Measurements from ENCODE around the gene CYTH3.
"Not testable (repeated sequence)": the region's sequence is repeated elsewhere in the genome, so short reads cannot be mapped to it uniquely, and the experiment has no call there.

Gene CYTH3

DNA sequence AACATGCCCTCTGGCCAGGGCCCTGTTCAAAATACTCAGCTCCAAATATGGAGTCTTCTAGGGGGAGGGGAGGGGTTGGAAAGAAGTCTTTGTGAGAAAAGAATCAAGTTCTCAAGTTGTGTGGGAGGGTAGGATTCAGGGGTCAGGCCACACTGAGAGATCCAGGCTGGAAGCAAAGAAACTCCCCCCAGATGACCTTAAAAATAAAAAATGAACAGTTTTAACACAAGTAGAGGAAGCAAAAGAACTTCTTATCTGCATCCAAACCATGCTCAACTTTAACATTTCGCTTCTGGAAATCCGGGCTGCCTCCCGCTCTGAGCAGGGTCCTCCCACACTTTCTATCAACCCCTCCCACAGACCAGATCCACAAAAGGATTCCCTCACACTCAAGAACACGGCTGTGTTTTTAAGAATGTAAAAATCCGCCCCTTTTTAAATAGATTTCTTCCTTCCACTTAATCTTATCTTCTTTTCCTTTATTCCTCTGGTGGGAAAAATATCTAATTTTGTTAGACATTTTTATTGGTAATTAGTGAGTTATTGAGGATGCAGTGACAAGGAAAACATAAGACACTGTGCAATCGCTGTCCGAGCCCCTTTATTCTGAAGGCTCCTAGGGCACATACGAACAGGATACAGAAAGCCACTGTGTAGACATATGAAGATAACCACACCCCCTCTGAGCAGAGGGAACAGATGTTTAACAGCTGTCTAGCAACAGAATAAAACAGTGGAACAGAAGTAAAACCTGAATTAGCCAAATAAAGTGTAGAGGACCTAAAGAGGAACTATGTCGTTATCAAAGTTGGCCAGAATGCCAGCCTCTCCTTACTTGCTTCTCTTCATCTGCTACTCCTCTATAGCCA, 43.8 kb downstream of the CYTH3 start:
- no peak for DNase-seq

DNA sequence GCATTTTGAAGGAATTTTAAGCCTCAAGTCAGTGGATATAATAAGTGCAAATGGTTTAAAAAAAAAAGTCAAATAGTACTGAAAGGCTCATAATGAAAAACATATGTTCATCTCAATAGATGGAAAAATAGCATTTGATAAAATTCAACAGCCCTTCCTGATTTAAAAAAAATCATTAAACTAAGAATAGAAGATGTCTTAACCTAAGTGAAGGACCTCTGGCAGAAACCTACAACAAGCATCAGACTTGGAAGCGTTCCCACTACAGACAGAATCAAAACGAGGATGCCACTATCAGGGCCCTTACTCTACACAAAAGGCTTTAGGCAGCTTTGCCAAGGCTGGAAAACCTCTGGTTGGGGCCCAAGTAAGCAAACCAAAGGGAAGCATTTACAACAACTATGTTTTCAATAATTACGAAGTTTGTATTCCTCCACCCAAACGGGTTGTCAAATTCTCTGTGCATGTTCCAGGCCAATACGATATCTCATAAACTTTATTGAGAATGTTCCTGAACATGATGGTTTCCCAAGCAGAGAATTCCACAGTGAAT, 45.1 kb downstream of the CYTH3 start:
- no peak for DNase-seq

DNA sequence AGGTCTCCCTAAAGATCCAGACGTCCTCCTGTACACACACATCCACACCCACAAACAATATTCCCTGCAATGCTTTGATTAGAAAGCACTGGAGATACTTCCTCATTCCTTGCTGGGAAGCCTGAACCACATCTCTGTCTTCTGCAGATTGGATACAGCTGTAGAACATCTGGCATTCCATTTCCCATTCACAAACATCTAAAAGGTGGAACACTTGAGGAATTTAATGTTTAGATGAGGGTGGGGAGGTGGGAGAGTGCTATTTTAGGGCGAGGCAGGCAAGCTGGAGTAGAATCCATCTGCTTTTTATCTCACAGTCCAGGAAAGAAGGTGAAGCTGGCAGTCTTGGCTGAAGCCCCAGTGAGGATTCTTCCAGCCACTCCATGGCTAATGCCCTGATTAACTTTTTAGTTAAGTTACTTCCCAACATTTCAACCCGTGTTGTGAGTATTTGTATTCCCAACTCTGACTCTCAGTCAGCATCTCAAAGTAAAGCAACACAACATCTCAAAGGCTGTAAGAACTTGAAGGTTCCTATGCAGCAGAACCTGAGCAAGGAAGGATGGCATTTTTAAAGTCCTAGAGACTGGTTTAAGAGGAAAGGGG, 46.1 kb downstream of the CYTH3 start:
- no peak for DNase-seq

DNA sequence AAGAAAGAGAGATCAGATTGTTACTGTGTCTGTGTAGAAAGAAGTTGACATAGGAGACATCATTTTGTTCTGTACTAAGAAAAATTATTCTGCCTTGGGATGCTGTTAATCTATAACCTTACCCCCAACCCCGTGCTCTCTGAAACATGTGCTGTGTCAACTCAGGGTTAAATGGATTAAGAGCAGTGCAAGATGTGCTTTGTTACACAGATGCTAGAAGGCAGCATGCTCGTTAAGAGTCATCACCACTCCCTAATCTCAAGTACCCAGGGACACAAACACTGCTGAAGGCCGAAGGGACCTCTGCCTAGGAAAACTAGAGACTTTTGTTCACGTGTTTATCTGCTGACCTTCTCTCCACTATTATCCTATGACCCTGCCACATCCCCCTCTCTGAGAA, 49.0 kb downstream of the CYTH3 start:
- DNase-seq, result not testable (repeated sequence)

DNA sequence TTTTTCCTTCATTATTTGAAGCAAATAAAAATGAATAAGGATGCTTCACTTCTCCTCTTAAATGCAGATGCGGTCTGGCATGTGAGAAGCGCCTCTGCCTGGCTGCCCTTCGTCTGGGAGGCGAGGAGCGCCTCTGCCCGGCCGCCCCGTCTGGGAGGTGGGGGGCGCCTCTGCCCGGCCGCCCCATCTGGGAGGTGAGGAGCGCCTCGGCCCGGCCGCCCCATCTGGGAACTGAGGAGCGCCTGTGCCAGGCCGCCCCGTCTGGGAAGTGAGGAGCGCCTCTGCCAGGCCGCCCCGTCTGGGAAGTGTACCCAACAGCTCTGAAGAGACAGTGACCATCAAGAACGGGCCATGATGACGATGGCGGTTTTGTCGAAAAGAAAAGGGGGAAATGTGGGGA, 49.4 kb downstream of the CYTH3 start:
- DNase-seq, result not testable (repeated sequence)

DNA sequence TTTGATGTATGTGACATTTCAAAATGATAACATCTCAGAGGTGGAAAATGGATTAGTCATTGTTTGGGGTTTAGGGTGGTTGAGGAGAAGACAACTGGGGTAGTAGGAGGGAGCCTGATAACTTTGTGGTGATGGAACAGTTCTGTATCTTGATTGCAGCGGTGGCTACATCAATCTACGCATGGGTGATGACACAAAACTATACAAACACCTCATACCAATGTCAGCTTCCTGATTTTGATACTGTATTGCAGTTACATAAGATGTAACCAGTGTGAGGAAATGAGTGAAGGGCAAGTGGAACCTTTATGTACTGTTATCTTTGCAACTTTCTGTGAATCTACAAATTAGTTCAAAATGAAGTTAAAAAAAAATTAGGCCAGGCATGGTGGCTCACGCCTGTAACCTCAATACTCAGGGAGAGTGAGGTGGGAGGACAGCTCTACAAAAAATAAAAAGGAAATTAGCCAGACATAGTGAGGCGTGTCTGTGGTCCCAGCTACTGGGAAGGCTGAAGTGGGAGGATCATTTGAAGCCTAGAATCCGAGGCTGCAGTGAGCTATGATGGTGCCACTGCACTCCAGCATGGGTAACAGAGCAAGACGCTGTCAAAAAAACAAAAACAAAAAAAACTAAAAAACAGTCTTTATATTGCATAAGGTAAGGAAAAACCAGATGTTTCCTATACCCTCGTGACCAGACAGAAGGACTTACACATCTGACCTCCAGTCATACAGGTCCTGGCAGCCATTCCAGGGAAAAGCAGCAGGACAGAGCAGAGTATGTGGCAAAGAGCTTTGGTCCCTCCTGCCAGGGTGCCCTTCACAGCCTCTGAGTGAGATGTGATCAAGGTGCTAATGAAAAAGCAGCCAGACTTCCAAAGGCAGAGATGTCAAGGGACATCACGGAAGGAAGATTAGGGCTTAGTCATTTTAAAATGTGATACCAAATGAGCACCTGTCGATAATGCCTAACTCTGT, 50.8 kb downstream of the CYTH3 start:
- no peak for DNase-seq

DNA sequence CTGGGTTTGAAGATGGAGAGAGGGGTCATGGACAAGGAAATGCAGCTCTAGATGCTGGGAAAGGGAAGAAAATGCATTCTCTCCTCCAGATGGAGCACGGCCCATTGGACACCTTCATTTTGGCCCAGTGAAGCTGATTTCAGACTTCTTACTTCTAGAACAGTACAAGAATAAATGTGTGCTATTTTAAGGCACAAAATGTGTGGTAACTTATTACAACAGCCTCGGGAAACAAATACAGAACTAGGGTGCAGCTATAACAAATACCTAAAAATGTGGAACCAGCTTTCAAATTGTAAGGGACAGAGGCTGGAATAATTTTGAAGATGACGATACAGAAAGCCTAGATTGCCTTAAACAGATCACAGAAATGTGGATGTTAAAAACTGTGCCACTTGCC, 54.1 kb downstream of the CYTH3 start:
- no peak for DNase-seq

DNA sequence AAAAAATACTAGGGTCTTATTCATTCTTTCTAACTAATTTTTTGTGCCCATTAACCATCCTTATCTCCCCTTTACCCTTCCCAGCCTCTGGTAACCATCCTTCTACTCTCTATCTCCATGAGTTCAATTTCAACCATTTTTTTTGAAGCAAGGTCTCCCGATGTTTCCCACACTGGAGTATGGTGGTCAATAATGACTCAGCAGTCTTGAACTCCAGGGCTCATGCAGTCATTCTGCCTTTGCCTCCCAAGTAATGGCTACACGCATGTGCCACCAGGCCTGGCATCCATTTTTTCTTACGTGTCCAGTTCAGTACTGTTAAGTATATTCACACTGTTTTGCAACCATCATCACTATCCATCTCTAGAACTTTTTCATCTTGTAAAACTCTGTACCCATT, 60.4 kb downstream of the CYTH3 start:
- DNase-seq, result no peak

DNA sequence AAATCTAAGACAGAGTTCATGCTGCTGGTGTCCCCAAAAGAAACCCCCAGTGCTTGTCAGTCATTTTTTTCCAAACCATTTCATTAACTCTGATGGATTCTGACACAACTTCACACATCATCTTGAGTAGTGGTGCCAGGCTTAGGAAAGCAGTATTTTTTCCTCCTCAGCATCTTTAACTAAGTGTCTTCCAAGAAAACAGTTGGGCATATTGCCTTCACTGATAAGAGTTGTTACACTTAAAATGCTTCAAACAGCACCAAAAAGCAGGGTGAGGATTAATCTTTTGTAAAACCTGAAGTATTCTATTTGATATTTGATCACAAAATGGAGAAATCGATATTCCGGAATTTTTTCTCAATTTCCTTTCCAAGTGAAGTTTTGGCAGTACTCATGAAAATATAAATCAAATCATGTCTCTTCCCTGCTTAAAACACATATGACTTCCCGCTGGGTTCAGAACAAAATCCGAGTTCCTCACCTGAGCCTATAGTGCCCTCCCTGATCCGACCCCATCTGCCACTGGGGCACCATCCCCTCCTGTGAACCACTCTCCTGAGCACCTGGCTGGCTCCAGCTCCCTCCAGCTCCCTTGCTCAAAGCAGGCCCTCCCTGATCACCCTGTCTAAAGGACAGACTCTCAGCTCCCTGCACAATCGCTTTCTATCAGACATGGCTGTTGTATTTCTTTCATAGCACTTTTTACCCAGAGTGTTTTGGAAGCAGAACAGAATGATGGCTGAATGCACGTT, 61.6 kb downstream of the CYTH3 start:
- no peak for DNase-seq

DNA sequence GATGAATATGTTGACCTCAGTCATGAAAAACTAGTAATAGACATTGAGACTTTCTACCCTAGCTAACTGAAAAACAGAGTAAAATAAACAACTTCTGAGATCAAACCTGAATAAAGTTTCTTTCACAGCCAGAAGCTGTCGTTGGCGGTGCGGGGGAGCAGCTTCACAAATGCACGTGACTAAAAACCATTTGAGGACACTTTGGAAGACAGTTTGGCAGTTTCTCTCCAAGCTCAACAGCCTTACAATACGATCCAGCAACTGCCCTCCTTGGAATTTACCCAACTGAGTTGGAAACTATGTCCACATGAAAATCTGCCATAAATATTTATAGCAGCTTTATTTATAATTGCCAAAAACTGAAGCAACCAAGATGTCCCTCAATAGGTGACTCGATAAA, 63.1 kb downstream of the CYTH3 start:
- DNase-seq, result no peak

DNA sequence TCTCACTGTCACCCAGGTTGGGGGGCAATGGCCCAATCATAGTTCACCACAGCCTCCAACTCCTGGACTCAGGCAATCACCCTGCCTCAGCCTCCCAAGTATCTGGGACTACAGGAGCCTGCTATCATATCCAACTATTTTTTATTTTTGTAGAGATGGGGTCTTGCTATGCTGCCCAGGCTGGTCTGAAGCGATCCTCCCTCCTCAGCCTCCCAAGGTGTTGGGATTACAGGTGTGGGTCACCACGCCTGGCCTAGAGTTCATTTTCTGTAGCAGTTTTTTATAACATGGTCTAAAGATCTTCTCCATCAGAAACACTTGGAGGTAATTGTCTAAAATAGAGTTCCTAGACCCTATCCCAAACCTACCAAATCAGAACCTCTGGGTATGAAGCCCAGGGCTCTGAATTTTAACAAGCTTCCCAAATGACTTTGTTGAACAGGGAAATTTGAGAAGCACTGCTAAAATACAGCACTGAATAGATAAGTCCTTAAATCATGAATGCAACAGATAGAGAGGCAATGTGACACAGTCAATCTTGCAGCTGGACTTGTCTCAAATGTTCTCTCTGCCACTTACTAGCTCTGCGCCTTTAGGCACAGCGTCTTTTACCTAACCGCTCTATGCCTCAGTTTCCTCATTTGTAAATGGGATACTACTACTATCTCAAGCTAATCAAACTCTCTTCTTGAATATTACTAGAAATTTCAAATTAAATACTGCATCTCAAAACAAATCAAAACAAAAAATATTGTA, 63.7 kb downstream of the CYTH3 start:
- no peak for DNase-seq

DNA sequence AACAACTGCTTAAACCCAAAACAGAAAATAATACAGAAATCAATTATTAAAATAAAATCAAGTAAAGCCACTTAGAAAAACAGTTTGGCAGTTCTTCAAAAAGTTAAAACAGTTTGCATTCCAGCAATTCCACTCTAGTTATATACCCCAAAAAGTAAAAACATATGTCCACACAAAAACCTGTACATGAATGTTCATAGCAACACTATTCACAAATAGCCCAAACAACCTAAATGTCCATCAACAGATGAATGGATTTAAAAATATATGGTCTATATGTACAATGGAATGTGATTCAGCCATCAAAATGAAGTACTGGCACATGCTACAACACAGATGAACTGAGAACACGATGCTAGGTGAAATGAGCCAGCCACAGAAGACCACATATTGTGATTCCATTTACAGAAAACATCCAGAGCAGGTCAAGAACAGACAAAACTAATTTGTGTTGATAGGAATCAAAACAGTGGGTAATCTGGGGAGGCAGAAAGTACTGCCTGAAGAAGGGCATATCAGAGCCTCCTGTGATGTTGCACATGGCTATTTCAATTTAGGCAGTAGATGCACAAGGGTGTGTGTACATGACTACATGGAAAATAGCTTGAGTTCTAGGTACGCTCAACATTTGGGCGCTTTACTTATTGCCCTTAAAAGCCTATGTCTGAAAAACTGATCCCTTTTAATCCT, 66.3 kb downstream of the CYTH3 start:
- no peak for DNase-seq

DNA sequence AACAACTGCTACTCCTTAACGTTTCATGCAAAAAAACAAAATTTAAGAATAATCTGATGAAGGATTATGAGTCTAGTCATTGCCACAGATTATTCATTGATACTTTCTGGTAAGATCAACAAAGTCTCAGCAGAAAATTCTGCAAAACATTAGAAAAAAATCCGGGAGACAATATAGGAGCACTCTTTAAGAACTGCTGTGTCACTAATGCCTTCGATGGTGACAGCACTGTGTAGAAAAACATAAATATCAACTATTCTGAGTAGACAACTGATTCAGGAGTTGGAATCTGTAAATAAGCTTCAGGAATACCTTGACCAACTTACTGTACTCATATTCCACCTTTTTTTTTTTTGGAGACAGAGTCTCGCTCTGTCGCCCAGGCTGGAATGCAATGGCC, 69.0 kb downstream of the CYTH3 start:
- no peak for DNase-seq

DNA sequence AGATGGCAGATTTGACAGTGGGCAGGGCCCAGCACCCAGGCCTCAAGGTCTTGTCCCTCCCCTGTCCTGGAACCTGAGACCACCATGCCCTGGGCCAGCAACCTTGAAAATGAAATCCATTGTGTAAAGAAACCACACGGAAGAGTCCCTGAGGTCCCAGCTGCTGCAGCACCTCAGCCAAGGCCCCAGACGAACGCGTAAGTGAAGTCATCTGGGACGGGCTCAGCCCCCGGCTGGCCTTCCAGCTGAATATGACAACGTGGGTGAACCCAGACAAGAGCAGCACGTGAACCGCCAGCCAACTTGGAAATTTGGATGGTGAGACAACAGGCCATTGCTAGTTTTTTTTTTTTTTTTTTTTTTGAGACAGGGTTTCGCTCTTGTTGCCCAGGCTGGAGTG, 70.3 kb downstream of the CYTH3 start:
- DNase-seq, result no peak

DNA sequence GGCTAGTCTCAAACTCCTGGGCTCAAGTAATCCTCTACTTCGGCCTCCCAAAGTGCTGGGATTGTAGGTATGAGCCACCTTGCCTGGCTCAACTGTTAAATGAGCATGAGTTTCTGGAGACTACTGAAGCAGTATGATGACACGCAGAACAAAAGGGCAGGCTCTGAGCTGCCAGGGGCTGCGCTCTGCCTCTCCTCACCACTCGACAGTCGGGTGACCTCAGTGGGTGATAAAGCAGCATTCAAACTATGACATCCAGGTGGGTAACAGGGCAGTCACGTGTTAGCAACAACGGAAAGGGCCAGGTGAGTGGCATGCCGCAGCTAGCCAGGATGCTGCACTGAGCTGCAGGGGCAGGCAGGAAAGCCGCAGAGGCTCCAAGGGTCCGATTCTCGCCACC, 71.5 kb downstream of the CYTH3 start:
- DNase-seq, result no peak

DNA sequence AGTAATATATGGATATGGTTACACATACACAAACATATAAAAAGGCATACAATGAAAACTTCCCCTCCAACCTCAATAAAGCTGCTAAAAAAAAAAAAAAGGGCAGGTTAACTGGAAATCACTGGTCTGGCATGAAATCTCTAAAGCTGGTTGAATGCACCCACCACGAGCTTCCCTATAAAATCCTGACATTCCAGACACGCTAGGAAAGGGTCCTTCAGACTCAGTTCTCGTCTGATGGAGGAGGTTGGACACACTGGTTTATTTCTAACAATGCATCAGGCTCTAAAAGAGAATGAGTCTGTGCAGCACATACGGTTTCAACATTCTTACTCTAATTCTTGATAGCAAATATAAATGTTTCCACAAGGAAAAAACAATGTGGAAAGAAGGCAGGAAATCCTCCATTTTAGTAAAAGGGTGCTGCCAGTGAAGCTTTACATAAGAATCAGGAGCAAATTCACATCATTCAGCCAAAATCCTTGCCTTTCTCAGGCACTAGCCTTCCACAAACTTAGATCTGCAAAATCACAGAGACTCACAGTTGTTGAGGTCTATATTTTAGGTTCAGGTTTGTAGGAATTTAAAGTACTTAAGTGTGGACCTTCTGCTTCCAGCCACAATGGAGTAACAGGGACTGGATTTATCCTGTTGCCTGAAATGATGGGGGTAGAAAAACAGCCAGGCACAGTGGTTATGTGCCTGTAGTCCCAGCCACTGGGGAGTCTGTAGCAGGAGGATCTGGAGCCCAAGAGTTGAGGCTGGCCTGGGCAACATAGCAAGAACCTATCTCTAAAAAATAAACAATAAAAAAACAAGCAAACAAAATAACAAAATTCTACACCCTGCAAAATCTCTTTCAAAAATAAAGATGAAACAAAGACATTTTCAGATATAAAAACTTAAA, 73.5 kb downstream of the CYTH3 start:
- DNase-seq, result no peak

DNA sequence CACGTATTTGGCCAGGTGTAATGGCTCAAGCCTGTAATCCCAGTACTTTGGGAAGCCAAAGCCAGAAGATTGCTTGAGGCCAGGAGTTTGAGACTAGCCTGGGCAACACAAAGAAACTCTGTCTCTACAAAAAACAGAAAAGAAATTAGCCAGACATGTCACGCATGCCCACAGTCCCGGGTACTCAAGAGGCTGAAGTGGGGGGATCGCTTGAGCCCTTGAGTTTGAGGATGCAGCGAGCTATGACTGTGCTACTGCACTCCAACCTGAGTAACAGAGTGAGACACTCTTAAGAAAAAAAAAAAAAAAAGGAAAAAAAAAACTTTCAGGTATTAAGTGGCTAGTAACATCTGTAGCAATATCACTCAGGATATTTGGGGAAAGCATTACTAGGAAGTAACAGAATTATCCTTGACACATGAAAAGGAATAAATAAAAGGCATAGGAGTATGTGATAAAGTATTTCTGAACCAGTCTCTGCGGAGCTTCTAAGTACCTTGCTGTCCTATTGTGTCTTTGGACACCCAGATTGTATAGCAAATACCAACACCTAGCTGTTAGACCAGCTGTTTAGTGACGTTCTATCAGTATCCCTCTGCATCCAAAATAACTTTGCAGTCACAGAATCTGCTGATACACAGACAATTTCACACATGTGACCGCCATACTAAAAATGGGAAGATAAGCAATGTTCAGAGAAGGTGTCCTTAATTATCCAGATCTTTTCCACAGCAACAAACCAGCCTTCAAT, 74.4 kb downstream of the CYTH3 start:
- no peak for DNase-seq

DNA sequence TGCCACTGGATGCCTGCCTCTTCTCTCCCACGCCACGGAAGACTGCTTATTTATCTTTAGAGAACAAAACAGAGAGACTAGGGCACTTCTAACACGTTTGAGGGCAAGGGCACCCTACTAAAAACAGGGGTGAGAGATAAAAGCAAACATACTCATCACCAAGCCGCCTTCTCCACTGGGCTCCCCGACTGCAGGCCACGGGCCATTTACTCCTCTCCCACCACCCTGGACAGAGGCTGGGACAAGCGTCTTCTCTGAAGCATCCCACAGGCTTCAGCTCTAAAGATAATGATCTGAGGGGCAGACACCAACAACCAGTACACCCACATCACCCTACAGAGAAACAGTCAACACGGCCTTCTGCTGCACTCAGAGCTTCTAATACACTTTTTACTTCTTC, 78.7 kb downstream of the CYTH3 start:
- DNase-seq, result no peak

DNA sequence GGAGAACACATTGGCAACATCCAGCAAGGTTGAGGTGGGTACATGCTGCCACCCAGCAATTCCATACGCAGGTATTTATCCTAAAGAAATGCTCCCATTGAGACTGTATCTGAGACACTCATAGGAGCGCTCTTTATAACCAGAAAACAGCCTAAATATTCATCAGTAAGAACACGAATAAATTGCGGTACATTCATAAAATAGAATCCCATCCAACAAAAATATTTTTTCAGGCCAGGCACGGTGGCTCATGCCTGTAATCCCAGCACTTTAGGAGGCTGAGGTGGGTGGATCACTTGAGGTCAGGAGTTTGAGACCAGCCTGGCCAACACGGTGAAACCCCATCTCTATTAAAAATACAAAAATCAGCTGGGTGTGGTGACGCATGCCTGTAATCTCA, 81.9 kb downstream of the CYTH3 start:
- DNase-seq, result not testable (repeated sequence)

All from NCI-H510A treated with DMSO at 0.1 percent for 48 hours (cell line).